Measurements from ENCODE around the gene FGR. TPM values are rescaled to one million over a fixed set of nuclear protein-coding genes. Genes with fewer than 3 reads are reported as not detected.
"Not testable (repeated sequence)": the region's sequence is repeated elsewhere in the genome, so short reads cannot be mapped to it uniquely, and the experiment has no call there.

Gene FGR
- total RNA-seq, 2 donors from 2014 or later = 14.2 to 60.0 TPM

- Mint-ChIP-seq H3K27ac (peak overlapping the region; percentile 81 to 83), H3K4me1 (ENCODE audit: low read depth in 2 of 2) (peaks cover 58 to 67% of the 10 kb centered on the region in 2 donors), H3K27me3 (no peaks in the 10 kb centered on the region), H3K4me3 (peak overlapping the region; percentile 76), H3K36me3 (no peaks in the 10 kb centered on the region), H3K9me3 (no peaks in the 10 kb centered on the region)
- ATAC-seq = no peak
- peak; percentile 38 for DNase-seq (ENCODE audit: low spot score)
Observed at GRCh38 chr1:27635396-27636142, 584 bp upstream of the FGR start.

GRCh38 chr1:27634177-27634984 lies 604 bp downstream of the FGR start:
- Mint-ChIP-seq H3K4me3 (peak overlapping the region; percentile 76), H3K36me3 (no peaks in the 10 kb centered on the region), H3K4me1 (ENCODE audit: low read depth in 2 of 2) (peaks cover 65 to 72% of the 10 kb centered on the region in 2 donors), H3K9me3 (no peaks in the 10 kb centered on the region), H3K27me3 (no peaks in the 10 kb centered on the region), H3K27ac (peak overlapping the region; percentile 81 to 83)
- ATAC-seq (peak; percentile 69 to 75), DNase-seq (ENCODE audit: low spot score) (peak; percentile 92)

- DNase-seq (ENCODE audit: low spot score) (peak; percentile 60), ATAC-seq (no peak)
- H3K27ac Mint-ChIP-seq = peak overlapping the region; percentile 79 to 83
- H3K36me3 Mint-ChIP-seq = no peaks in the 10 kb centered on the region
- H3K27me3 Mint-ChIP-seq = no peaks in the 10 kb centered on the region
- H3K4me3 Mint-ChIP-seq = peak overlapping the region; percentile 71
- no peaks in the 10 kb centered on the region for H3K9me3 Mint-ChIP-seq
- H3K4me1 Mint-ChIP-seq (ENCODE audit: low read depth in 2 of 2) = peaks cover 72% of the 10 kb centered on the region in 2 donors
Observed at GRCh38 chr1:27633640-27634176, 1.3 kb downstream of the FGR start.

GRCh38 chr1:27633298-27633610 lies 1.7 kb downstream of the FGR start:
- Mint-ChIP-seq H3K4me3 (peak overlapping the region; percentile 71), H3K9me3 (no peaks in the 10 kb centered on the region)

GRCh38 chr1:27632387-27633297 lies 2.3 kb downstream of the FGR start:
- ATAC-seq (peak; percentile 72 to 77), DNase-seq (ENCODE audit: low spot score) (peak; percentile 87)
- Mint-ChIP-seq H3K4me3 (peak overlapping the region; percentile 71), H3K36me3 (no peaks in the 10 kb centered on the region), H3K27me3 (no peaks in the 10 kb centered on the region), H3K9me3 (no peaks in the 10 kb centered on the region), H3K27ac (peak overlapping the region; percentile 79 to 83), H3K4me1 (ENCODE audit: low read depth in 2 of 2) (peaks cover 71 to 72% of the 10 kb centered on the region in 2 donors)

More at GRCh38 chr1:27633298-27633610, 1.7 kb downstream of the FGR start:
- H3K36me3 Mint-ChIP-seq = no peaks in the 10 kb centered on the region
- H3K27me3 Mint-ChIP-seq = no peaks in the 10 kb centered on the region
- no peak for DNase-seq (ENCODE audit: low spot score)
- H3K27ac Mint-ChIP-seq = peak overlapping the region; percentile 79 to 83
- H3K4me1 Mint-ChIP-seq (ENCODE audit: low read depth in 2 of 2) = peaks cover 75 to 76% of the 10 kb centered on the region in 2 donors
- no peak for ATAC-seq

GRCh38 chr1:27630859-27631491 lies 4.0 kb downstream of the FGR start:
- H3K27ac Mint-ChIP-seq = peak overlapping the region; percentile 79 to 83
- peak overlapping the region; percentile 66 for H3K4me3 Mint-ChIP-seq
- no peaks in the 10 kb centered on the region for H3K36me3 Mint-ChIP-seq
- H3K27me3 Mint-ChIP-seq = no peaks in the 10 kb centered on the region
- DNase-seq (ENCODE audit: low spot score) = peak; percentile 56
- no peak for ATAC-seq
- H3K4me1 Mint-ChIP-seq (ENCODE audit: low read depth in 2 of 2) = peaks cover 58 to 71% of the 10 kb centered on the region in 2 donors
- no peaks in the 10 kb centered on the region for H3K9me3 Mint-ChIP-seq

- H3K27me3 Mint-ChIP-seq = no peaks in the 10 kb centered on the region
- ATAC-seq = no peak
- H3K4me3 Mint-ChIP-seq = peak overlapping the region; percentile 48
- DNase-seq (ENCODE audit: low spot score) = peak; percentile 55
- H3K27ac Mint-ChIP-seq = peak overlapping the region; percentile 45 to 83
- H3K4me1 Mint-ChIP-seq (ENCODE audit: low read depth in 2 of 2) = peaks cover 51 to 64% of the 10 kb centered on the region in 2 donors
- H3K9me3 Mint-ChIP-seq = no peaks in the 10 kb centered on the region
- H3K36me3 Mint-ChIP-seq = no peaks in the 10 kb centered on the region
Observed at GRCh38 chr1:27628712-27629111, 6.3 kb downstream of the FGR start.

GRCh38 chr1:27627733-27628132 lies 7.3 kb downstream of the FGR start:
- not testable (repeated sequence) for H3K9me3 Mint-ChIP-seq, ATAC-seq, H3K27ac Mint-ChIP-seq, H3K27me3 Mint-ChIP-seq, H3K4me3 Mint-ChIP-seq, H3K36me3 Mint-ChIP-seq
- peak; percentile 5 for DNase-seq (ENCODE audit: low spot score)
- peaks cover 50 to 63% of the 10 kb centered on the region in 2 donors for H3K4me1 Mint-ChIP-seq (ENCODE audit: low read depth in 2 of 2)

- ATAC-seq = no peak
- H3K4me1 Mint-ChIP-seq (ENCODE audit: low read depth in 2 of 2) = peaks cover 48 to 60% of the 10 kb centered on the region in 2 donors
Observed at GRCh38 chr1:27627061-27627460, 7.9 kb downstream of the FGR start.

GRCh38 chr1:27626031-27626935 lies 8.7 kb downstream of the FGR start:
- Mint-ChIP-seq H3K36me3 (no peaks in the 10 kb centered on the region), H3K9me3 (no peaks in the 10 kb centered on the region), H3K27me3 (no peaks in the 10 kb centered on the region), H3K4me1 (ENCODE audit: low read depth in 2 of 2) (peaks cover 41 to 53% of the 10 kb centered on the region in 2 donors), H3K4me3 (no peak overlapping the region), H3K27ac (no peak overlapping the region)
- DNase-seq (ENCODE audit: low spot score) (peak; percentile 91), ATAC-seq (peak; percentile 72 to 87)

More at GRCh38 chr1:27627061-27627460, 7.9 kb downstream of the FGR start:
- no peaks in the 10 kb centered on the region for H3K27me3 Mint-ChIP-seq
- H3K9me3 Mint-ChIP-seq = no peaks in the 10 kb centered on the region
- no peak overlapping the region for H3K4me3 Mint-ChIP-seq
- no peaks in the 10 kb centered on the region for H3K36me3 Mint-ChIP-seq
- DNase-seq (ENCODE audit: low spot score) = peak; percentile 35
- no peak overlapping the region for H3K27ac Mint-ChIP-seq

- DNase-seq (ENCODE audit: low spot score) (no peak), ATAC-seq (no peak)
- no peak overlapping the region for H3K27ac Mint-ChIP-seq
- no peak overlapping the region for H3K4me3 Mint-ChIP-seq
- no peaks in the 10 kb centered on the region for H3K27me3 Mint-ChIP-seq
- H3K4me1 Mint-ChIP-seq (ENCODE audit: low read depth in 2 of 2) = peaks cover 32 to 45% of the 10 kb centered on the region in 2 donors
- no peaks in the 10 kb centered on the region for H3K9me3 Mint-ChIP-seq
- H3K36me3 Mint-ChIP-seq = no peaks in the 10 kb centered on the region
Observed at GRCh38 chr1:27624467-27625178, 10.4 kb downstream of the FGR start.
